ENCODE measurements around the gene BCCIP. TPM values are rescaled to one million over a fixed set of nuclear protein-coding genes. Genes with fewer than 3 reads are reported as not detected.

BCCIP gene
- polyA plus RNA-seq, 1 of the 3 experiments (the other 2 are of a cell fraction): 28.0 TPM

DNA sequence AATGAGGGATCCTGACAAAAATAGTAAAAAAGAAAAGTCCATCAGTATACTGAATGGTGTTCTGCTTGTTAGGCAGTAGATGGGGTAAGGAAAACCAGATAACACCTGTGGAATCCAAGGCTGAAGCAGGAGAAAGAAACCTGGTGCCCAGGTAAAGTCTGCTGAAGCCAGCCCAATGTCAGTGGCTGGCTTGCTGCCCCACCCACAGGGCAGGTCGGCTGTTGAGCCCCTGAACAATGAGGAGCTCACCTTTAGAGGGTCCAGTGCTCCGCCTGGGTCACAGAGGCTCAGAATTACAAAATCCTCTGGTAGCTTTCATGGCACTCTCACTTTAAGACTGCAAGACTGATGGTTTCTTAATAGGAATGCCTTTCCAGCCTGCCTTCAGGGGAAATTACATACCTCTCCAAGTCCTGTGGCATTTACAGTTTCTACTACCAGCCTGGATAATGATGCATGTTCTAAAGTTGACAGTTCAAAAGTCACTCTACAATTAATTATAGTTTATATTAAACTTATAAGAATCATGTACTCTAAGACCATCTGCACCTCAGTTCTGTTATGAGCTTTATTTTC, 33.9 kb downstream of the BCCIP start:
- no peak for TF ChIP-seq RFX5 (IDR thresholded peaks at IDR 0.05; ENCODE audit: low read length)
- no peak for TF ChIP-seq RAD21 (IDR thresholded peaks at IDR 0.05; ENCODE audit: low read length)
- no peak for TF ChIP-seq RCOR1 (IDR thresholded peaks at IDR 0.05; ENCODE audit: low read length)
- no peak for TF ChIP-seq YY1 (IDR thresholded peaks at IDR 0.05; ENCODE audit: low read depth)
- no peak for TF ChIP-seq CTCF (IDR thresholded peaks at IDR 0.05)
- TF ChIP-seq SMC3 (IDR thresholded peaks at IDR 0.05; ENCODE audit: low read depth, low read length): no peak
- TF ChIP-seq MXI1 (IDR thresholded peaks at IDR 0.05; ENCODE audit: low read depth, low read length): no peak
- TF ChIP-seq TEAD4 (IDR thresholded peaks at IDR 0.05; ENCODE audit: borderline replicate concordance, insufficient read depth): no peak
- no peak for TF ChIP-seq RXRA (IDR thresholded peaks at IDR 0.05; ENCODE audit: borderline replicate concordance, low read depth)
- no peak for TF ChIP-seq FOSL2 (IDR thresholded peaks at IDR 0.05; ENCODE audit: borderline replicate concordance, low read depth)
- no peak for TF ChIP-seq NFIC (IDR thresholded peaks at IDR 0.05; ENCODE audit: borderline replicate concordance)
- TF ChIP-seq FOXM1 (IDR thresholded peaks at IDR 0.05; ENCODE audit: low read depth): no peak
- TF ChIP-seq ELF1 (IDR thresholded peaks at IDR 0.05): no peak
- TF ChIP-seq EP300 (IDR thresholded peaks at IDR 0.05; ENCODE audit: borderline replicate concordance in 1 of 2, low read depth in 1 of 2, low read length in 1 of 2): no peak
- no peak for TF ChIP-seq TAF1 (IDR thresholded peaks at IDR 0.05; ENCODE audit: borderline replicate concordance, low read depth, low read length)
- DNase-seq: no peak
- no peaks in the 10 kb centered on the region for H3K27me3 ChIP-seq (ENCODE audit: insufficient read depth)
- no peak overlapping the region for H3K4me3 ChIP-seq (ENCODE audit: low read depth in 2 of 2, low read length in 1 of 2)
- no peak overlapping the region for H3K4me2 ChIP-seq
- no peak overlapping the region for H3K27ac ChIP-seq (ENCODE audit: low read depth in 2 of 2, low read length in 1 of 2)
- no peaks in the 10 kb centered on the region for H4K20me1 ChIP-seq (ENCODE audit: insufficient read depth)
- H3F3A ChIP-seq (replicated peaks; ENCODE audit: insufficient read depth): no peaks in the 10 kb centered on the region
- H3K4me1 ChIP-seq (ENCODE audit: control insufficient read depth in 1 of 2, insufficient read depth in 2 of 2, low read depth in 1 of 2, low read length in 1 of 2): no peaks in the 10 kb centered on the region
- H3K9ac ChIP-seq: no peak overlapping the region
- H3K9me2 ChIP-seq: no peaks in the 10 kb centered on the region
- H3K36me3 ChIP-seq (replicated peaks in 1 of 2; ENCODE audit: control insufficient read depth in 1 of 2, insufficient read depth in 2 of 2, low read length in 1 of 2): peaks cover 9 to 42% of the 10 kb centered on the region in 2 experiments
- no peak overlapping the region for H2AFZ ChIP-seq (ENCODE audit: low read depth)
- CTCF ChIA-PET: no interaction called here
- no peaks in the 10 kb centered on the region for H3K9me3 ChIP-seq
- no CpG with 5 or more reads among the region's 2 CpGs for WGBS (ENCODE audit: low lambda C conversion rate)
- H3K79me2 ChIP-seq (ENCODE audit: insufficient read depth): no peaks in the 10 kb centered on the region
- POLR2A ChIA-PET: no interaction called here

DNA sequence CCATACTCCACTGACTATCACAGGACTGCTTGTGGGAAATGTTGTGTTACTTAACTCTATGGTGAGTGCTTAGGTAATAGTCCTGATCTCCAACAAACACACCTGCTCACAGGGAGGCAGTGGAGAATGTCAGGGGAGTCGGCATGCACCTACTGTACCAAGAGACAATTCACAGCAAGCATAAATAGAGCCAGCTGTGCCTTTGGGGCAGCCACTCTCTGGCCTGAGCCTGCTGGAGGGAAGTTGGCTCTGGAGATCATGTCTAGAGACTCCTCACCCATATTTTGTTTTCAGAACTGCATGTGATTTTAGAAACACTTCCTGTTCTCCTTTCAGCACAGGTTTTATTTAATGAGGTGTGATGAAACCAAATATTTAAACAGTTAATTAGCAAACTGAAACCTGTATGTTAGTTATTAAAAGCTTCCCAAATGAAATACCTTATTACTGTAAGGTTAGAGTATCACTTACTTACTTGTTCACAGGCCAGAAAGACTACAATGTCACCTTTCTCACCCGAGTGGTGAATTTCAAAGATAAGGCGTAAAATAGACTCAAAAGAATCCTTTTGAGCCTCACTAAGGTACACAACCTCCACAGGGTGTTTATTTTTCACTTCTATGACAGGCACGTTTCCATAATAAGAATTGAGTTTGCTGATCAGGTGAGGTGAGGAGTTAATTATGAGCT, 35.9 kb downstream of the BCCIP start:
- Histone ChIP-seq H3K79me2 (ENCODE audit: insufficient read depth) (no peaks in the 10 kb centered on the region), H3F3A (replicated peaks; ENCODE audit: insufficient read depth) (no peaks in the 10 kb centered on the region), H3K4me3 (ENCODE audit: low read depth in 2 of 2, low read length in 1 of 2) (no peak overlapping the region), H3K4me1 (ENCODE audit: control insufficient read depth in 1 of 2, insufficient read depth in 2 of 2, low read depth in 1 of 2, low read length in 1 of 2) (no peaks in the 10 kb centered on the region), H3K9me3 (no peaks in the 10 kb centered on the region), H3K27me3 (ENCODE audit: insufficient read depth) (no peaks in the 10 kb centered on the region), H3K9ac (no peak overlapping the region), H3K27ac (ENCODE audit: low read depth in 2 of 2, low read length in 1 of 2) (no peak overlapping the region), H3K36me3 (replicated peaks in 1 of 2; ENCODE audit: control insufficient read depth in 1 of 2, insufficient read depth in 2 of 2, low read length in 1 of 2) (peaks cover 12 to 36% of the 10 kb centered on the region in 2 experiments), H4K20me1 (ENCODE audit: insufficient read depth) (no peaks in the 10 kb centered on the region), H3K4me2 (no peak overlapping the region), H2AFZ (ENCODE audit: low read depth) (no peak overlapping the region), H3K9me2 (no peaks in the 10 kb centered on the region)
- DNase-seq: no peak
- CTCF ChIA-PET: interaction anchor here (1.4 kb wide), 1 partner anchor 9 kb away, joined by 5 read pairs; no protein-coding TSS in a partner anchor
- TF ChIP-seq, protein P1, sequence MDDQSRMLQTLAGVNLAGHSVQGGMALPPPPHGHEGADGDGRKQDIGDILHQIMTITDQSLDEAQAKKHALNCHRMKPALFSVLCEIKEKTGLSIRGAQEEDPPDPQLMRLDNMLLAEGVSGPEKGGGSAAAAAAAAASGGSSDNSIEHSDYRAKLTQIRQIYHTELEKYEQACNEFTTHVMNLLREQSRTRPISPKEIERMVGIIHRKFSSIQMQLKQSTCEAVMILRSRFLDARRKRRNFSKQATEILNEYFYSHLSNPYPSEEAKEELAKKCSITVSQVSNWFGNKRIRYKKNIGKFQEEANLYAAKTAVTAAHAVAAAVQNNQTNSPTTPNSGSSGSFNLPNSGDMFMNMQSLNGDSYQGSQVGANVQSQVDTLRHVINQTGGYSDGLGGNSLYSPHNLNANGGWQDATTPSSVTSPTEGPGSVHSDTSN (IDR thresholded peaks at IDR 0.05): no peak
- TF ChIP-seq MXI1 (IDR thresholded peaks at IDR 0.05; ENCODE audit: low read depth, low read length): no peak
- 91% methylated on average over 4 of the region's 4 CpGs for WGBS (ENCODE audit: low lambda C conversion rate)
- POLR2A ChIA-PET: no interaction called here
